ENCODE data around the gene TKTL1.
A peak's percentile ranks its signal among the peaks of the same experiment; 100 is the strongest.
"Not testable (repeated sequence)": the region's sequence is repeated elsewhere in the genome, so short reads cannot be mapped to it uniquely, and the experiment has no call there.

TKTL1 gene

DNA sequence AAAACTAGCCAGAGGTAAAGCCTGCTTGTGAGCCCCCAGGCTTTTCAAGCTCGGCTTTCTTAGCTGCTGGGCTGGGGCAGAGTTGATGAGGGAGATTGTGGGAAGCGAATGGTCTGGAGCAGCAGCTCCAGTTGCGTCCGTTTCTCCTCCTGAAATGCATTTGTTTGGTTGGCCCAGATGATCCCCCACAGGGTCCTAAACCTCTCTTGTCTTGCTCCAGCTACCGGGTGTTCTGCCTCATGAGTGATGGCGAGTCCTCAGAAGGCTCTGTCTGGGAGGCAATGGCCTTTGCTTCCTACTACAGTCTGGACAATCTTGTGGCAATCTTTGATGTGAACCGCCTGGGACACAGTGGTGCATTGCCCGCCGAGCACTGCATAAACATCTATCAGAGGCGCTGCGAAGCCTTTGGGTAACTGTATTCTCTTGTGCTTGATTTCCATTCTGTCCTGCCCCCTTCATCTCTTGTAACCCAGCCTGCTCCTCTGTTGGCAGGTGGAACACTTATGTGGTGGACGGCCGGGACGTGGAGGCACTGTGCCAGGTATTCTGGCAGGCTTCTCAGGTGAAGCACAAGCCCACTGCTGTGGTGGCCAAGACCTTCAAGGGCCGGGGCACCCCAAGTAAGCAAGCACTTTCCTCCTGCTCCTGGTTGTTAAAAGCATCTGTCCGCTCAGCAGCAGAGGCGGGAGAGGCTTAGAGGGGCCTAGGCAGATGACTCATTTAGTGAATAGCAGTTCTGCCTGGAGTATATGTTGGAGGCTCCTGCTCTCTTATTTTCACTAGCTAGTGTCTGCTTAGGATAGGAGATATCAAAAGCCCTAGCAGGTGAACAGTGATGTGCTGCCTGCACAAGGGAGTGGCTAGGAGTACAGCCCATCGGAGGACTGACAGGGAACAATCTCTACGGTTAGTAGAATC lies 15.3 kb downstream of the TKTL1 start:
- DNase-seq = no peak

DNA sequence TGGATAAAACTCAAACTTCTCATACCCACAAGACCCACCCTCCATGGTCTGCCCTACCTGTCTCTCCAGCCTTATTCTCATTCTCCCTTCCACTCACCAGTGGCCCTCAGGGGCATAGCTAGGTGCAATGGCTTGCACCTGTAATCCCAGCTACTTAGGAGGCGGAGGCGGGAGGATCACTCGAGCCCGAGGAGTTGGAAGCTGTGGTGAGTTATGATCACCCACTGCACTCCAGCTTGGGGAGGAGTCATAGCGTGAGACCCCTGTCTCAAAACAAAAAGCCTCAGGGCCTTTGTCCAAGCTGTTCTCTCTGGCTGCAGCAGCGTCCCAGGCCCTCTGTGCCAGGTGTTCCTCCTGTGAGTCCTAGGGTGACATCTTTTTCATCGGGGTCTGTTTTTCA lies 16.5 kb downstream of the TKTL1 start:
- DNase-seq = no peak

DNA sequence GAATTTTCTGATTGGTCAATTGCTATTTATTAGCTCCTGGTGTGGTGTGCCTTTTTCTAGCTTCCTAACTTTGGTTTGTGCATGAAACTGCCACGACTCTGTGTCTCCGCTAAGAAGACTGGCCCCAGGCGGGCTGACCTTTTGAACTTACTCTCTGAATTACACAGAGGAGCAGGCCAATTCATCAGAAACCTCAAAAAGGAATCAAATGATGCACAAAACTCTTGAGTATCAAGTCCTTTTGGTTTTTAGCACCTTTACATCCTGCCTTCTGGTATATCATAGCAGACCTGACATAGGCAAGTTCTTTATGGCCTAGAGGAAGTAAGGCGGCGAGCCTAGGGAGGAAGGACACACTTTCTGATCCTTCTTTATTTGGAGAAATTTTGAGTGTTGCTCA lies 17.6 kb downstream of the TKTL1 start:
- DNase-seq = no peak

DNA sequence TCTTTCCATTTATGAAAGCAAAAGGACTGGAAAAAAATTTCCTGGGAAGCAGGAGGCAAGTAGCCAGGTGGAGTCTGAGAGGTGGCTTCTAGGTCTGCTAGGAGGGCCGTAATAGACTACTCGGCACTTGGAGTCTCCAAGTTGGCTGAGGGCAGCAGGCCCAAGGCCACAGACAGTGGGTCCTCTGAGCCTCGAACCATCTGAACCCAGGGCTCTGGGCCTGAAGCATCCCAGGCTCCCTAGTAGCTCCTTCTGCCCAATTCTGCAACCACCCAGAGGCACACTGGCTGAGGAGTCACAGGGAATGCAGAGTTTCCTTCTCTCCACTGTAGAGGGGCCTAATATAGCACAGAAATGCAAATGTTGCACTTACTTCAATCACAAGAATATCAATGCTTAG lies 19.8 kb downstream of the TKTL1 start:
- no peak for DNase-seq

DNA sequence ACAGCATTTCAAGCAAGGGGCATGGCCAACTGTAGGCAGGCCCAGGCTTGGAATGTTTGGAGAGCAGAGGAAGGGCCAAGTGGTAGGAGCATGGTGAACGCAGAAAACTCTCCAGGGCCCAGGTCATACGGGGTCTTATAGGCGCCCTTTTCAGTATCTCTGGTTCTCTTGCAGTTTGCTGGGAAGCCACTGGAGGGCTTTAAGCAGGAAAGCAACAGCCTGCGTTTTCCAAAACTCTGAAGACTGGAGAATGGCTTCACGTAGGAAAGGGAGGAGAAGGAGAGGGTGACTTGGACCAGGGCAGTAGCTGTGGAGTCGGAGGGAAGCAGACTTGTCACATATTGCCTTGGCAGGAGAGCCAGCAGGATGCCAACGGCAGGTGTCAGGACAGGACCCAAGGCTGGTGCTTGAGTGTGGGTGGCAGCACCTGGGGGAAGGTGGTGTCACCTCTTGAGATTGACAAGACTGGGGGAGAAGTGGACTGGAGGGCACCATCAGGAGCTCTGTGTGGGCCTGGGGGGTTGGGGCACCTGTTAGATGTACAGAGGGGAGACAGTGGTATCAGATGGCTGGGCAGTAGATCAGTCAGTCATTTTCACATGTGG lies 21.9 kb downstream of the TKTL1 start:
- no peak for DNase-seq

DNA sequence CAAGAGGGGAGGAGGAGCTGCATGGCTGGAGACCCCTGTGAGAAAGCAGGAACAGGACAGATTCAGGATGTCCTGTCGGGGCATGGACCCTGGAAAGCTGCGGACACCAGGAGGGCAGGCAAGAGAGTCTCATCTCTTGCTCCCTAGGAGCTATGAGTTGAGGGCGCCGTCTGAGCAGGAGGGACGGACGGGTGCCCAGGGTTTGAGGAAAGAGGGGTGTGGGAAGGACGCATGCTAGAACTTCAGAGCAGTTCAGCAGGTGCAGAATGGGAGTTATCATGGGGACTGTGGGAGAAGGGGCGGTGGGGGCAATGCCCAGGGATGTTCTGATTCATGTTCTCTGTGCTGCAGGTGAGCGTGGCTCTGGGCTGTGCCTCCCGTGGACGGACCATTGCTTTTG lies 24.8 kb downstream of the TKTL1 start:
- no peak for DNase-seq

DNA sequence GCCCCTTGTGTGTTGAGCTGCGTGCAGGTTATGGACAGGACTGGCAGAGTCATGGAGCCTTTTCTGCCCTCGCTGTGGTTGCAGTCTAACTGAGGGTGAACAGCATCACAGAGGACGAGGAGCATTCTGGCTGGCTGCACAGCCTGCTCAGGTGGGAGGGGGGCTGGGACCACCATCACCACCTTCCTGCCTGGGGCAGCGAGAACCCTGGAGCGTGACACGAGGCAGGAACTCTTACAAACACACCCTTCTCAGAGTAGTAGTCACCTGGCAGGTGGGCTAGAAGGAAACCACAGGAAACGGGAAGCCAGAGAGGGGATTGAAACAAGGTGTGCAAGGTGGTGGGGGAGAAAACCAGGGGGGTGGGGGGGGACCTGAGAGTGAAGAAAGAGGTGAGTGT lies 25.6 kb downstream of the TKTL1 start:
- no peak for DNase-seq

DNA sequence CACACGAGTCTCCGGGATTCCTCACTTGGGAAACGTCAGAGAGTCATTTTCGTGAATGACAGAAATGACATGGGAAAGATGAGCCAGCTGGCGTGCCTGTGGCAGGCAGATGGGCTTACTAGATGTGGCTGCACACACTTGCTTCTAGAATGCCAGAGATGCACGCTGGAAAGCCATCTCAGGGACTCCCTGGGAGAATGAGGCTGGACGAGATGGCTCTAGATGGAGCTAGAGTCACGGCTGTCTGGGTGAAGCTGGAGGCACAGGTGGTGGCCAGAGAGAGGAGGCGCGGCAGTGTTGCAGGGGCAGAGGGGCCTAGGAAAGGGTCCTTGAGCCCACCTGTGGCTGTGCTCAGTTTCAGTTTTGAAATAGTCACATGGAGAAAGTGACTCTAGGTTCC lies 26.0 kb downstream of the TKTL1 start:
- DNase-seq = no peak

DNA sequence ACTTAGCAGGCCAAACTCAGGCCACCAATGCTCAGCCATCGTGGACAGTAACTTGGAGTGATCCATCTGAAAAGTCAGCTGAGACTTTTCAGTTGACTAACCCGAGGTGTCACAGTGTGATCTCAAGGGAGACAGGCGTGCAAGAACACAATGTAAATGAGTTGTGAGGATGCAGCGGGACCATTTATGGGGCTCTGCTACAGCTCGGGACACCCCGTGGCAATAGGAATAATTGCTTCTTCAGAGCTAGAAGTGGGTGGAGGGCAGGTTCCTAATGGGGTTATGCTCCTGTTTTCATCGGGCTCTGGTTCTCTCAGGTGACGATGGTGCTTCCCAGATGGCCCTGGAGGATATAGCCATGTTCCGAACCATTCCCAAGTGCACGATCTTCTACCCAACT lies 27.3 kb downstream of the TKTL1 start:
- DNase-seq = no peak

DNA sequence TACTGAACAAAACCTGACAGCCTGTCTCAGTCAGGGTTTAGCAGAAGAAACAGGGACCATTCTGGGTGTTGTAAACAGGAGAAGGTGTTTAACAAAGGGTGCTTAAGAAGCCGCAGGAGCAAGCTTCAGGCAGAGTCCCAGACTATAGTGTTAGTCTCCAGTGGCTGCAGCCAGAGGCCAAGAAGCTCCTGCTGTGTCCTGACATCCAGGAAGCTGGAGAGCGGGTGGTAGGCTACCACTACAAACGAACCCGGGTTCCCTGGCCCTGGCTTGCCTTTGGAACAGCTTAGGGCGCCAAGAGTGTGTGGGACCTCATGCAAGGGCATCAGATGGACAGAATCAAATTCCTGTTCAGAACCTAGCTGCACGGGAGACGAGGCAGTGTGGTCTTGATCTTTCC lies 27.9 kb downstream of the TKTL1 start:
- no peak for DNase-seq

DNA sequence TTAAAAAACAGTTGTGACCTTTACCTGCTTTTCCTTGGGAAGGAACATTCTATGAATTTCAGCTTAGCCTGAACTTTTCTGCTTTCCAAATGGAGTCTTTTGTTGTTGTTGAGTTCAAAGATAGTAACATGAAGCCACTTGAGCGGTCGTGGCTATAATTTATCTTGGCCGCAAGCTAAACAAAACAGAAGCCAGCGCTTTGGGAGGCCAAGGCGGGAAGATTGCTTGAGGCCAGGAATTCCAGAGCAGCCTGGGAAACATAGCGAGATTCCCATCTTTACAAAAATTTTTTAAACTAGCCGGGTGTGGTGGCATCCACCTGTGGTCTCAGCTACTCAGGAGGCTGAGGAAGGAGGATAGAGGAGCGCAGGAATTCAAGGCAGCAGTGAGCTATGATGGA lies 29.9 kb downstream of the TKTL1 start:
- DNase-seq = no peak

DNA sequence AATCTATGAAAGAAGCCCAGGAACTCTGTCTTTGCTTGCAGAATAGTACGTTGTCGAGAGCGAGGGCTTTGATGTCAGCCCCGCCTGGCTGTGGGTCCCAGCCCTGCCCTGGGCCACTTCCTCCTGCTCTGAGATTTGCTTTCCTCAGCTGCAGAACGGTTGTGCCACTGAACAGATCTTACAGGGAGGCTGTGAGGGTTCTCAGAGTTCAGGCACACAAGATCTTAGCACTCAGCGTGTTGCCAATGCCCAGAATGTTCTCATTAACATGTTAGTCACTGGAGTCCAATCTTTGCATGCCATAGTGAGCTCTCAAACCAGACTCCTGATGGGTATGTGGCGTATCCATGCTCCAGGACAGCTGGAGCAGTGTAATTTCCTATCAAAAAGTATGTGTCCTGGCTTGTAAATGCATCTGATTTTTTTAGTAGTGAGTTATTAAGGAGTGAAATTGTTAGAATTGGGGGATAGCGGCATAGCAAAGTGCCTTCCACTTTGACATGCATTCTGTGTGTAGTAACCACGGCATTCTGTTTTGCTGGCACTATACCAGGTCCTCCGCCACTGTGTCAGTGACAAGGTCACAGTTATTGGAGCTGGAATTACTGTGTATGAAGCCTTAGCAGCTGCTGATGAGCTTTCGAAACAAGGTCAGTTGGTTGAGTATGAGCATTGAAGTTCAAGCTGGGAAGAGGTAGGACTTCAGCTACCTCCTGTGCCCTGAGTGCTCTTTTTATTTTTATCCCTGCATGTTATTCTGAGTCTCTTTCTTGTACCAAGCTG lies 31.6 kb downstream of the TKTL1 start:
- DNase-seq = no peak

DNA sequence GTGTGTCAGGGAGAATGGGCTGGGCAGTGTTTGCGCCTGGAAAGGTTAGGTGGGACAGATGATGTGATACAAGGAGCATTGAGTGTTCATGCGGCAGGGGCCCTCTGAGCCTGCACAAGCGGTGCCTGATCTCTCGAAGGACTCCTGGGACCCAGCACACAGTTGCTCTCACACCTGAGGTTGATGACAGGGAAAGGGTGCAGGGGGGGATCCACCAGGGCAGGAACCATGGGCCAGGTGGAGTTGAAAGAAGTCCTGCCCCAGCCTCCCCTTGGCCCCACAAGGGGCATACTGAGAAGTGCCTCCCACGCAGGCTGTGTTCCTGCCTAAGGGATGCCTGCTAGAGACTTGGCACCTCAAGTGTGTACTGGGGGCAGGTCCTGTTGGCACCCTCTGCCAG lies 33.1 kb downstream of the TKTL1 start:
- no peak for DNase-seq

DNA sequence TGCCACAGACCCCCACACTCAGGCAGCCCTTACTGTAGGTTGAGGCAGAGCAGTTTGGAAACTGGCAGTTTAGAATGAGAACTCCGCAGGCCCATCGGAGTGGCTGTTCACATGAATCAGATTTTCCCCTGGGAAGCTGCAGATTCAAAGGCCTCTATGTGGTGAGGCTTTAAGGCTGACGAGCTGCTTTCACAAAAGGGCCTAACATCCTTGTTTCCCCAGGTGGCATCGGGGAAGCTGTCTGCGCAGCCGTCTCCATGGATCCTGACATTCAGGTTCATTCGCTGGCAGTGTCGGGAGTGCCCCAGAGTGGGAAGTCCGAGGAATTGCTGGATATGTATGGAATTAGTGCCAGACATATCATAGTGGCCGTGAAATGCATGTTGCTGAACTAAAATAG lies 33.7 kb downstream of the TKTL1 start:
- no peak for DNase-seq

DNA sequence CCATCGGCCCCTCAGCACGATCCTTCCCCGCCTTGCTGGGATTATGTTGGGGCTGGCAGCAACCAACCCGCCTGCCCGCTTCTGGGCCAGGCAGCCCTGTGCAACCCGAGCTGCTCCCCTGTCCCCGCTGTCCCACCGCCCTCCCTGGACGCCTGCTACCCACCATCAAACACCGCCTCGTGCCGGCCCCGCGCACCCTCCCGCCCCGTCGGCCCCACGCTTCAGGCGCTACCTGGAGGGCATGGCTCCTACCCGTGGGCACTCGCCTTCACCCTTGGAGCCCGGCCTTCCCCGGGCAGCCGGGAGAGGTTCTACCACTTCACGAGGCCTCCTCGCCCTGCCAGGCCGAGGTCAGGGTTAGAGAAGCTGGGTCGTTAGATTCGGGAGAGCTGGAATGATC lies 37.0 kb downstream of the TKTL1 start:
- no peak for DNase-seq

DNA sequence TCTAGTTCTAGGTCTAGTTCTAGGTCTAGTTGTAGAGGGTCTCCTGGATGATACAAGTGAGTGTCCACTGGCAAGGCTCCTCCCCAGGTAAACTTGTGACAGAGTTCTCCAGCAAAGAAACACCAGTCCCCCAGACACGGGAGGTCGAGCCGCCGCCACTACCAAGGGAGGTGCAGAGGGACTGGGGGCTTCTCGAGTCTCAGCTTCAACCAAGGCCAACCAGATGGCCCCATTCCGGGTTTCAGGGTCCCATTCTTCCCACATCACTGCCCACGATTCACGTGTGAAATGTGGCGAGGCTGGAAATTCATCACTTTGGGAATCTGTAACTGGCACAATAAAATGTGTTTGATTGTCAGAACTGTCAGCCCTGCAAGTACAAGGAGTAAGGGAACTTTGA lies 37.5 kb downstream of the TKTL1 start:
- DNase-seq = no peak

DNA sequence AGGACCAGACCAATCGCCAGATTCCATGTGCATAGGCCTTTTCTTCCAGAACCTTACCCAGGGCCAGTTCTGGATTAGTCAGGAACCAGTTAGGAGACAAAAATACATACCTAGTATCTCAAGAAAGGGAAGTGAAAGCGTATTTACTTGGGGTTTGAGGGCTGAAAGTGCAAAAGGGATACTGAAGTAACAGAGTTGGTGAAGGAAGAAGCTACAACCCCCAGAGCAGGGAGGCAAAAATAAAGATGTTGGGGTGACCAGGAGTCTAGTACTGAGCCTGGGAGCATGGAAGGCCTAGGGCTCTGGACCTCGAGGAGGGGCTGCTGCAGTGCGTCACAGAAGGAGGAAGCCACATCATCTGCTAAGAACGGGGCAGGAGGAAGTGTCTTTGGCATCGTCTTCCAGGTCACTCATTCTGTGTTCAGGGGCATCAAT lies 38.3 kb downstream of the TKTL1 start:
- DNase-seq = peak; percentile 30

DNA sequence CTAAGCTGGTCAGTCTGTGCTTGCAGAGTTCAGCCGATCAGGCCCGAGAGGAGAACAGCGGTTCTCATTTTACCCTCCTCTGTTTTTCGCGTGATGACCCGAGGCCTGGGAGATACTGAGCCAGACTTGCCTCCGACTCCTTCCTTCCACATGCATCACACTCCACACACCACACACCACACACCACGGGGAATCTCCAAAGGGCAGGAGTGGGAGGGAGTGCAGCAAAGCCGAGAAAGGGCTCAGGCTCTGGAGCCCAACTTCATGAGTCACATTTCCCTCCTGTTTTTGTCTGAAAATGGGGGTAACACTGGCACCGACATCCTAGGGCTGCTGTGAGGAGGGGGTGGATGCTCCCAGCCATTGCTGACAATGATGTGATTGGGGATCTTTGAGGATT lies 38.9 kb downstream of the TKTL1 start:
- DNase-seq = no peak

DNA sequence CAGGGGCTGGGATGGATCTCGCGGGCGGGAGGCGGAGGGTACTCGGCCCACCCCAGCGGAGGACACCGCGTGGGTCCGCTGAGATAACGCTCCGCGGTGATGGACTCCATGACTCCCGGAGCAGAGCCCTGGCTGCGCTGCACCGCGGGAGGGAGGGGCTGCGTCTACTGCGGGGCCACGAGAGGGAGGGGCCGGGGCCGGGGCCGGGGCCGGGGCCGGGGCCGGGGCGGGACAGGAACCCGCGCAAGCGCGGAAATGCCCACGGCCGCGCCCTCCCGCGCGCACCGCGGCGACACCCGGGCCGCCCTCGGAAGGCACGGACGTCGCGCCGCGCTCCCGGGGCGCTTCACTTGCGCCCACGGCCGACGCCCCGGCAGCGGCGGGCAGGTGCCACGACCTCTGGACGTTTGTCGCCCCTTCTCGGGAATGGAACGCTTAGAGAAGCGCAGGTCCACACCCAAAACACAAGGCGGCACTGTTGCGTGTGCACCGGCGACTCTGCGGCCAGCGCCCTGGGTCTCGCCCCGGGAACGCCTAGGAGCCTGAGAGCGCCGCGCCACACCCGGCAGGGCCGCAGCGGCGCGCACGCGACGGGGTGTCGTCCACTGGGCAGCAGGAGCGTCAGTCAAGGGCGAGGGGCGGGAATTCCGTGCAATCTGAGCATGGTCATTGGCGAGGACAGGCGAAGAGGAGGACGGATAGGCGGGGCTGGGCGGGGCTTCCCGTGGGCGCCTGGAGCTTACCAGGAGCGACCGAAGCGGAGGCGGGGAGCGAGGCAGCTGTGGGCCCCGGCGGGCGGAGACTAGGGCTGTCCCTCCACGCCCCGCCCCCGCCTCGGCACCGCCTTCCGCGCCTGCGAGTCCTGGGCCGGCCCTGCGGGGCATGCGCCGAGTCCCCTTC lies 46.1 kb downstream of the TKTL1 start:
- DNase-seq = not testable (repeated sequence)

DNA sequence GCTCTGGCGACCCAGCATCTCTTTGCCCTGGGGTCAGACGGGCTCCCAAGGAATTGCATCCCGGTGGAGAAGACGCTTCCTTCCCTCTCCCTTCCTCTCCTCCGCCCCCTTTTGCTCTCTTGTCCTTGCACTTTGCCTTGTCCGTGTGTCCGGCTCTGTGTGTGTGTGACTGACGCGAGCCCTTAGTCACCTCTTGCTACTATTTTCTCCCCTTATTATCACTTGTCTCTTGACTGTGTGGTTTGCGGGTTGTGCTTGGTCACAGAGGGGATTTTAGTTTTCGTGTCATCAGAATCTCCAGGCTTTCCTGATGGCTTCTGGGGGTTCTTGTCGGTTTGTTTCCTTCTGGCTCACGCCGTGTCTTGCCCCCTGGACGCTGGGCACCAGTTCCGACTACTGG lies 47.5 kb downstream of the TKTL1 start:
- not testable (repeated sequence) for DNase-seq

DNA sequence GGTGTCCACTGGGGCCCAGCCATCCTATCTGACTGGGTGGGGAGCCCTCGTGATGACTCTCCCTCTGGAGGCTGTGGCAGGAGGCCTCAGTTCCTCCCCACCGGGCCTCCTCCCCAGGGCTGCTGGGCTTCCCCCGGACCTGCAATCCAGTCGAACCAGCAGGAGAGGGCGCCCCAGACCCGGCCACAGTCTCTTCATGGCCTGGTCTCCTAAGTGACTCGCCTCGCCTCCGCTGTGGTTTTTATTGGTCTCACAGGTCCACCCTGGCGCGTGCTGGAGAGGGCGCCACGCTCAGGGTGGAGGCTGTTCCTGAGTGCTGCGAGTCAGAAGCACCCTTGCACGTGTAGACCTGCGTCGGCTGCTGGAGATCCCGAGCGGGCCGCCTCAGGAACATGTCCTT lies 48.0 kb downstream of the TKTL1 start:
- DNase-seq = not testable (repeated sequence)

DNA sequence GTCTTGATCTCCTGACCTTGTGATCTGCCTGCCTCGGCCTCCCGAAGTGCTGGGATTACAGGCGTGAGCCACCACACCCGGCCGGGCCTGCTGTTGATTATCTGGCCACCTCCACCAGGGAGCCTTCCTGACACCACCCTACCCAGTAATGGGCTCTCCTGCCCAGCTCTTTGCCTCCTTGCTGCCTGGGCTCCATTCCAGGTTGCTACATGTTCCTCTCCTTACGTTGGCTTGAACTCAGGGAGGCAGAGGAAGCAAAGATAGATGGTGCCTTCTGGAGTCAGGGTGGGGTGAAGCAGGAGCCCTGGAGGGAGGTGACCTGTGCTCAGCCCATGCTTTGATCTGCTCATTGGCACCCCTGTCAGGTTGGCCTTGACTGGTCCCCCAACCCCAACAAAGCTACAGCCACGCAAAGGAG lies 52.5 kb downstream of the TKTL1 start:
- no peak for DNase-seq

Measured in GDM1 (cell line).